Measurements from ENCODE around the gene RARG. TPM values are rescaled to one million over a fixed set of nuclear protein-coding genes. Genes with fewer than 3 reads are reported as not detected.

The RARG gene
- polyA plus RNA-seq, 3 donors: 1.8 to 14.6 (median 2.3) TPM

DNA sequence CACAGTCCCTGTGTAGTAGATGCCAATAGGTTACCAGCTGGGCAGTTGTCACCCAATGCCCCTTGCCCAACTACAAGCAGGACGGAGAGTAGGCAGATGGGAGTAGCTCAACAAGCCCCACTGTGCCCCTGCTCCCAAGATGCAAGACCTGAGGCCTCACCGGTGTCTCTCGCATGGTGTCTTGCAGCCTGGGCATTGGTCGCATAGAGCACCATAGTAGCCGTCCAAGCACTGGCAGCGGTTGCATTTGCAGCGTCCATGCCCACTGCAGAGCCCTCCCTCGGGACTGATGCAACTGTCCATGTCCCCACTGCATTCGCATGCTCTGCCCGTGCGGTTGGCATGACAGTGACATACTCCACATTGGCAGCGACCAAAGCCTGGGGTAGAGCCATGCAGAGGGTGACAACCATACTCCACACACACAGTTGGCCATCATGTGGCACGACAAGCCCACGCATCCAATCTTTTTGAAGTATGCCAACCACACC, 39.4 kb downstream of the RARG start:
- peak overlapping the region in 2 of 7 donors; percentile 23 to 63 for H3K27ac Mint-ChIP-seq
- intact Hi-C loops (cut with micrococcal nuclease): no loop called here
- no peak overlapping the region for H3K4me3 Mint-ChIP-seq
- Histone ChIP-seq H3K9ac (ENCODE audit: insufficient read depth, low read length, poor library complexity, severe bottlenecking) (no peak overlapping the region), H4K20me1 (ENCODE audit: insufficient read depth, low read length) (peaks cover 19% of the 10 kb centered on the region), H3K4me3 (replicated peaks in 1 of 3; ENCODE audit: low read depth in 2 of 3, low read length in 3 of 3) (no peak overlapping the region), H3K27ac (ENCODE audit: low read depth in 1 of 2, low read length in 2 of 2) (no peak overlapping the region), H3K79me2 (ENCODE audit: insufficient read depth, low read length) (no peaks in the 10 kb centered on the region), H3K36me3 (replicated peaks in 1 of 2; ENCODE audit: control insufficient read depth in 1 of 2, insufficient read depth in 2 of 2, low read length in 2 of 2) (peaks cover 51 to 88% of the 10 kb centered on the region in 2 donors), H3K4me1 (ENCODE audit: control insufficient read depth in 1 of 2, insufficient read depth in 2 of 2, low read length in 2 of 2) (no peaks in the 10 kb centered on the region), H2AFZ (ENCODE audit: insufficient read depth, low read depth, low read length, poor library complexity, severe bottlenecking) (no peak overlapping the region), H3K27me3 (ENCODE audit: control insufficient read depth in 2 of 2, insufficient read depth in 2 of 2, low read length in 2 of 2) (no peaks in the 10 kb centered on the region), H3K9me3 (replicated peaks in 1 of 2; ENCODE audit: control insufficient read depth in 1 of 2, insufficient read depth in 1 of 2, low read length in 2 of 2) (no peaks in the 10 kb centered on the region), H3K4me2 (replicated peaks; ENCODE audit: extremely low read depth, low read length, poor library complexity, severe bottlenecking) (no peak overlapping the region)
- DNase-seq: peak in 1 of 3 donors; percentile 1
- 97% methylated on average over 14 of the region's 14 CpGs for WGBS (ENCODE audit: insufficient coverage)
- peaks cover 71 to 81% of the 10 kb centered on the region in 2 donors for H3K36me3 Mint-ChIP-seq
- peaks cover 5% of the 10 kb centered on the region for H3K4me1 Mint-ChIP-seq
- TF ChIP-seq, protein P1, sequence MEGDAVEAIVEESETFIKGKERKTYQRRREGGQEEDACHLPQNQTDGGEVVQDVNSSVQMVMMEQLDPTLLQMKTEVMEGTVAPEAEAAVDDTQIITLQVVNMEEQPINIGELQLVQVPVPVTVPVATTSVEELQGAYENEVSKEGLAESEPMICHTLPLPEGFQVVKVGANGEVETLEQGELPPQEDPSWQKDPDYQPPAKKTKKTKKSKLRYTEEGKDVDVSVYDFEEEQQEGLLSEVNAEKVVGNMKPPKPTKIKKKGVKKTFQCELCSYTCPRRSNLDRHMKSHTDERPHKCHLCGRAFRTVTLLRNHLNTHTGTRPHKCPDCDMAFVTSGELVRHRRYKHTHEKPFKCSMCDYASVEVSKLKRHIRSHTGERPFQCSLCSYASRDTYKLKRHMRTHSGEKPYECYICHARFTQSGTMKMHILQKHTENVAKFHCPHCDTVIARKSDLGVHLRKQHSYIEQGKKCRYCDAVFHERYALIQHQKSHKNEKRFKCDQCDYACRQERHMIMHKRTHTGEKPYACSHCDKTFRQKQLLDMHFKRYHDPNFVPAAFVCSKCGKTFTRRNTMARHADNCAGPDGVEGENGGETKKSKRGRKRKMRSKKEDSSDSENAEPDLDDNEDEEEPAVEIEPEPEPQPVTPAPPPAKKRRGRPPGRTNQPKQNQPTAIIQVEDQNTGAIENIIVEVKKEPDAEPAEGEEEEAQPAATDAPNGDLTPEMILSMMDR (IDR thresholded peaks at IDR 0.05): no peak
- peaks cover 5 to 8% (median 5%) of the 10 kb centered on the region in 3 donors for H3K27me3 Mint-ChIP-seq (ENCODE audit: low read depth in 3 of 3)
- peaks cover 0 to 2% (median 0%) of the 10 kb centered on the region in 7 donors for H3K9me3 Mint-ChIP-seq

DNA sequence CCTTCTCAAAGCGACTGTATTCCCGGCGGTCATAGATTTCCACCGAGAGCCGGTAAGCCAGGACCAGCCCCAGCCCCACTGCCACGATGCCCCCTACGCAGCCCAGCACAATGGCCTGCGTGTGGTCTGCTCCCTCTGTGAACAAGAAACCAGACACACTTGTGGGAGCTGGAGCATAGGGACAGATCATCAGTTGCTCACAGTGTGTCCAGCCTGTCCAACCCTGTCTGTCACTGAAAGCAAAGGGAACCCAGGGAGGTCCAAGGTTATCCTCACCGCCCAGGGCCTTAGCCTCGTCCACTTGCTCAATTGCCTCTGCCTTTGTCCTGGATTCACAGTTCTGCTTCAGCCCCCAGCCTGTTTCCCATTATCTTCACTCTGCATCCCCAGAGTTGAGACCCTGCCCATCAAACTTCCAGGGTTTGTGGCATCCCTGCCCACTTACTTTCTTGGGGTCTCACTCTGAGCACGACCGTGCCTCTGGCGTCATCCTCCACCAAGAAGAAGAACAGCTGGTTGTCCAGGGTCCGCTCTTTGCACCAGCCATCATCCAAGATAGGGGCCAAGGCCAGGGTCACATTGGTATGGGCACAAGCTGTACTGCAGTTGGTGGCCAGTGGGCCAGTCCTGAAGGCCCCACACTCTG, 40.0 kb downstream of the RARG start:
- Histone ChIP-seq H3K27me3 (ENCODE audit: control insufficient read depth in 2 of 2, insufficient read depth in 2 of 2, low read length in 2 of 2) (no peaks in the 10 kb centered on the region), H4K20me1 (ENCODE audit: insufficient read depth, low read length) (peaks cover 24% of the 10 kb centered on the region), H3K27ac (ENCODE audit: low read depth in 1 of 2, low read length in 2 of 2) (no peak overlapping the region), H3K79me2 (ENCODE audit: insufficient read depth, low read length) (no peaks in the 10 kb centered on the region), H3K4me3 (replicated peaks in 1 of 3; ENCODE audit: low read depth in 2 of 3, low read length in 3 of 3) (no peak overlapping the region), H3K9ac (ENCODE audit: insufficient read depth, low read length, poor library complexity, severe bottlenecking) (no peak overlapping the region), H2AFZ (ENCODE audit: insufficient read depth, low read depth, low read length, poor library complexity, severe bottlenecking) (no peak overlapping the region), H3K4me1 (ENCODE audit: control insufficient read depth in 1 of 2, insufficient read depth in 2 of 2, low read length in 2 of 2) (no peaks in the 10 kb centered on the region), H3K9me3 (replicated peaks in 1 of 2; ENCODE audit: control insufficient read depth in 1 of 2, insufficient read depth in 1 of 2, low read length in 2 of 2) (no peaks in the 10 kb centered on the region), H3K4me2 (replicated peaks; ENCODE audit: extremely low read depth, low read length, poor library complexity, severe bottlenecking) (no peak overlapping the region), H3K36me3 (replicated peaks in 1 of 2; ENCODE audit: control insufficient read depth in 1 of 2, insufficient read depth in 2 of 2, low read length in 2 of 2) (peaks cover 55 to 90% of the 10 kb centered on the region in 2 donors)
- WGBS (ENCODE audit: insufficient coverage): 95% methylated on average over 13 of the region's 14 CpGs
- DNase-seq: no peak
- peaks cover 5 to 8% (median 5%) of the 10 kb centered on the region in 3 donors for H3K27me3 Mint-ChIP-seq (ENCODE audit: low read depth in 3 of 3)
- no peak overlapping the region for H3K4me3 Mint-ChIP-seq
- H3K9me3 Mint-ChIP-seq: peaks cover 0 to 2% (median 0%) of the 10 kb centered on the region in 7 donors
- TF ChIP-seq, protein P1 (IDR thresholded peaks at IDR 0.05): no peak
- peaks cover 74 to 84% of the 10 kb centered on the region in 2 donors for H3K36me3 Mint-ChIP-seq
- intact Hi-C loops (cut with micrococcal nuclease): no loop called here
- peaks cover 7% of the 10 kb centered on the region for H3K4me1 Mint-ChIP-seq
- H3K27ac Mint-ChIP-seq: peak overlapping the region in 1 of 7 donors; percentile 63

Data from CD14-positive monocyte (primary cell).